HepG2 (cell line): ENCODE data around the gene TAGLN2. TPM values are rescaled to one million over a fixed set of nuclear protein-coding genes. Genes with fewer than 3 reads are reported as not detected.

ENCODE experiments used
- ATAC-seq: fragments of 200-7000 bp; cut with Tn5 transposase; 3 replicates; pipeline ENCODE4 v1.9.1; 2020; ENCODE audit warnings: mild to moderate bottlenecking, moderate library complexity
- BruUV-seq: library from RNA; stranded (reverse); fragments of 400-500 nt; replicated peaks from 2 replicates; lab custom pipeline; 2021; lab: Mats Ljungman, UMichigan
- CTCF ChIA-PET: fragments of 300-600 bp; formaldehyde crosslinking; extraction: SDS; loops from one replicate; lab custom pipeline; 2021; ENCODE audit warnings: low total read pairs, inconsistent platforms, low intra/inter-chr PET ratio; lab: Yijun Ruan, JAX
- POLR2A ChIA-PET: fragments of 350-600 bp; sonication (Branson Sonifier 250); formaldehyde crosslinking; loops from one replicate; lab custom pipeline; 2020; ENCODE audit warnings: antibody characterized with exemption, inconsistent platforms; lab: Yijun Ruan, JAX
- DNase-seq: peaks from one replicate; pipeline ENCODE4 v3.0.0-alpha.2; 2015; ENCODE audit warnings: low spot score
- FAIRE-seq: peaks from 3 replicates; lab custom pipeline; 2011; peaks lifted over from hg19 to GRCh38; lab: Jason Lieb, UNC
- H2AFZ ChIP-seq: one replicate; pipeline ENCODE4 v1.6.1; 2011; ENCODE audit warnings: low read length, inconsistent platforms
- H3K27ac ChIP-seq: fragments of 300-600 bp; 3 replicates; pipeline ENCODE4 v1.8.0; 2011; ENCODE audit warnings: mixed run types, mild to moderate bottlenecking, mixed read lengths, low read length, inconsistent platforms; ENCODE audit not compliant: insufficient read depth; ENCODE audit errors: extremely low read length
- H3K27me3 ChIP-seq, 2 experiments: fragments of 200-600 bp in 1 of 2; 2 replicates in 1 of 2; 3 replicates in 1 of 2; pipeline versions ENCODE4 v1.6.0 to v1.8.0; 2011; ENCODE audit warnings: low read length in 2 of 2, mild to moderate bottlenecking in 2 of 2, moderate library complexity in 2 of 2, inconsistent platforms in 1 of 2; ENCODE audit not compliant: insufficient read depth in 2 of 2, control insufficient read depth in 1 of 2
- H3K36me3 ChIP-seq, 2 experiments: fragments of 200-600 bp in 1 of 2; replicated peaks in 1 of 2; 2 replicates in 1 of 2; 3 replicates in 1 of 2; pipeline versions ENCODE4 v1.5.1 to v1.8.0; 2011; ENCODE audit warnings: low read length in 2 of 2, inconsistent platforms in 1 of 2; ENCODE audit not compliant: insufficient read depth in 2 of 2, control insufficient read depth in 1 of 2
- H3K4me1 ChIP-seq: 2 replicates; pipeline ENCODE4 v1.5.1; 2012; ENCODE audit warnings: low read length, inconsistent platforms; ENCODE audit not compliant: insufficient read depth
- H3K4me2 ChIP-seq: 2 replicates; pipeline ENCODE4 v1.6.0; 2011; ENCODE audit warnings: low read depth, low read length, inconsistent platforms
- H3K4me3 ChIP-seq, 3 experiments: fragments of 200-600 bp in 1 of 3; sonication (generic), shearing (Covaris generic) in 1 of 3; replicated peaks in 1 of 3; 2 replicates each; pipeline ENCODE4 v1.5.1; 2011 to 2016; ENCODE audit warnings: low read length in 3 of 3, inconsistent platforms in 2 of 3, low read depth in 2 of 3, mild to moderate bottlenecking in 2 of 3, control low read depth in 1 of 3, mixed read lengths in 1 of 3; ENCODE audit not compliant: insufficient read depth in 1 of 3
- H3K79me2 ChIP-seq: one replicate; pipeline ENCODE4 v1.6.1; 2011; ENCODE audit warnings: low read length, inconsistent platforms; ENCODE audit not compliant: insufficient read depth
- H3K9ac ChIP-seq: 2 replicates; pipeline ENCODE4 v1.6.0; 2011; ENCODE audit warnings: mild to moderate bottlenecking, low read depth, low read length, inconsistent platforms; ENCODE audit not compliant: insufficient read depth
- H3K9me3 ChIP-seq: 2 replicates; pipeline ENCODE4 v1.5.1; 2012; ENCODE audit warnings: mild to moderate bottlenecking, low read length
- H4K20me1 ChIP-seq: 2 replicates; pipeline ENCODE4 v1.6.0; 2011; ENCODE audit warnings: inconsistent platforms, mild to moderate bottlenecking, low read length, moderate library complexity; ENCODE audit not compliant: insufficient read depth
- AGO2 ChIP-seq: fragments of 200-400 bp; formaldehyde crosslinking; optimal IDR thresholded peaks from 2 replicates; pipeline ENCODE3; 2017; ENCODE audit warnings: mild to moderate bottlenecking, low read depth, low read length, moderate library complexity
- CHD4 ChIP-seq: fragments of 200-600 bp; sonication (generic); IDR thresholded peaks from 2 replicates; pipeline ENCODE4 v1.7.0; 2017; ENCODE audit warnings: mild to moderate bottlenecking, low read length, borderline replicate concordance
- EED ChIP-seq: sonication (generic); formaldehyde crosslinking; IDR thresholded peaks from 2 replicates; pipeline ENCODE4 v1.5.0; 2020; ENCODE audit warnings: mild to moderate bottlenecking, missing genetic modification reagents
- ETV6 ChIP-seq: sonication (generic); formaldehyde crosslinking; conservative IDR thresholded peaks from 2 replicates; pipeline ENCODE4 v1.4.0; 2020; ENCODE audit warnings: missing genetic modification reagents
- FIP1L1 ChIP-seq: fragments of 200-400 bp; formaldehyde crosslinking; IDR thresholded peaks from 2 replicates; pipeline ENCODE4 v1.6.1; 2018; ENCODE audit warnings: low read depth, mild to moderate bottlenecking, low read length, moderate library complexity, borderline replicate concordance; ENCODE audit not compliant: insufficient read depth
- GATAD1 ChIP-seq: IDR thresholded peaks from 2 replicates; pipeline ENCODE4 v1.6.1; 2016; ENCODE audit warnings: missing genetic modification reagents, missing compliant biosample characterization
- KMT2A ChIP-seq: sonication (generic); formaldehyde crosslinking; IDR thresholded peaks from 2 replicates; pipeline ENCODE4 v1.4.0; 2020; ENCODE audit warnings: missing genetic modification reagents
- NFKB2 ChIP-seq: sonication (generic); formaldehyde crosslinking; IDR thresholded peaks from 2 replicates; pipeline ENCODE4 v1.4.0; 2020; ENCODE audit warnings: missing genetic modification reagents, borderline replicate concordance
- NONO ChIP-seq, 2 experiments: fragments of 450-650 bp in 1 of 2; sonication (generic) in 1 of 2; formaldehyde crosslinking in 1 of 2; IDR thresholded peaks in 1 of 2; conservative IDR thresholded peaks in 1 of 2; 2 replicates each; pipeline versions ENCODE4 v1.6.1 to v1.8.0; 2017 to 2022; ENCODE audit warnings: mild to moderate bottlenecking in 1 of 2, missing genetic modification reagents in 1 of 2, moderate library complexity in 1 of 2
- PHF20 ChIP-seq: sonication (generic); formaldehyde crosslinking; IDR thresholded peaks from 2 replicates; pipeline ENCODE4 v1.5.0; 2020; ENCODE audit warnings: mild to moderate bottlenecking, missing genetic modification reagents
- RBAK ChIP-seq: sonication (generic); formaldehyde crosslinking; IDR thresholded peaks from 2 replicates; pipeline ENCODE4 v1.5.1; 2020; ENCODE audit warnings: mild to moderate bottlenecking, missing genetic modification reagents
- TARDBP ChIP-seq: sonication (generic); formaldehyde crosslinking; IDR thresholded peaks from 2 replicates; pipeline ENCODE4 v1.8.0; 2022; ENCODE audit warnings: mild to moderate bottlenecking, missing genetic modification reagents
- YY1 ChIP-seq: IDR thresholded peaks from 2 replicates; pipeline ENCODE4 v1.6.1; 2011; ENCODE audit warnings: low read length, low read depth, moderate library complexity, mild to moderate bottlenecking; ENCODE audit not compliant: insufficient read depth, insufficient replicate concordance
- ZFP41 ChIP-seq: sonication (generic); formaldehyde crosslinking; IDR thresholded peaks from 2 replicates; pipeline ENCODE4 v1.4.0; 2020; ENCODE audit warnings: mild to moderate bottlenecking, missing genetic modification reagents, borderline replicate concordance
- ZNF17 ChIP-seq: sonication (generic); formaldehyde crosslinking; IDR thresholded peaks from 2 replicates; pipeline ENCODE4 v1.5.0; 2020; ENCODE audit warnings: mild to moderate bottlenecking, missing genetic modification reagents
- ZNF530 ChIP-seq: sonication (generic); formaldehyde crosslinking; IDR thresholded peaks from 2 replicates; pipeline ENCODE4 v1.5.0; 2020; ENCODE audit warnings: low read depth, mild to moderate bottlenecking, missing genetic modification reagents
- WGBS: methylation state at CpG from one replicate; pipeline ENCODE4 v1.1.6; 2017; ENCODE audit warnings: low lambda C conversion rate; 5-methylcytosine and 5-hydroxymethylcytosine counted together
- in situ Hi-C: cut with HindIII; loops from 2 replicates; pipeline ENCODE4 v1.10.0; 2017; ENCODE audit warnings: low pct_unique_long_range_greater_than_20kb; ENCODE audit not compliant: extremely low pct_ligation_motif_present
- intact Hi-C: fragments of 100-400 bp; cut with micrococcal nuclease; formaldehyde crosslinking; loops from one replicate; pipeline ENCODE4 v1.10.0; 2022; ENCODE audit not compliant: unreplicated experiment
- polyA plus RNA-seq, 8 experiments: library from polyadenylated mRNA; depleted of rRNA in 3 of 8; stranded (reverse) in 7 of 8; unstranded in 1 of 8; fragments of >200 nt; fragmentation: Illumina TruSeq in 4 of 8; extraction: Trizol in 4 of 8; gene quantifications; 2 replicates each; pipeline versions ENCODE4 v1.2.1 to v1.2.3, GENCODE V29; 2011 to 2016; ENCODE audit warnings: low read depth in 4 of 8, missing spikeins in 1 of 8, mixed read lengths in 1 of 8; ENCODE audit not compliant: insufficient read depth in 1 of 8
- total RNA-seq, 5 experiments: library from RNA; depleted of rRNA; stranded (reverse); fragments of >200 nt; fragmentation: Illumina TruSeq; extraction: Trizol; gene quantifications; 2 replicates each; pipeline ENCODE4 v1.2.3, GENCODE V29; 2016; ENCODE audit warnings: low read depth in 1 of 5
- TF ChIP-seq, protein P1 (sequence below): sonication (generic); formaldehyde crosslinking; IDR thresholded peaks from 2 replicates; pipeline ENCODE4 v1.4.0; 2020; ENCODE audit warnings: missing genetic modification reagents, low read depth, mild to moderate bottlenecking, borderline replicate concordance
- TF ChIP-seq, protein P2 (sequence below): sonication (generic); formaldehyde crosslinking; IDR thresholded peaks from 2 replicates; pipeline ENCODE4 v1.5.1; 2020; ENCODE audit warnings: missing genetic modification reagents, mild to moderate bottlenecking, borderline replicate concordance
- TF ChIP-seq, protein P3 (sequence below): sonication (generic); formaldehyde crosslinking; IDR thresholded peaks from 2 replicates; pipeline ENCODE4 v1.5.0; 2020; ENCODE audit warnings: missing genetic modification reagents

The TAGLN2 gene
- total and polyA plus RNA-seq, 2 of the 13 experiments (the other 11 are each of a cell fraction or from before 2014, with no cell fraction given) = 6.7 to 17.2 TPM

DNA sequence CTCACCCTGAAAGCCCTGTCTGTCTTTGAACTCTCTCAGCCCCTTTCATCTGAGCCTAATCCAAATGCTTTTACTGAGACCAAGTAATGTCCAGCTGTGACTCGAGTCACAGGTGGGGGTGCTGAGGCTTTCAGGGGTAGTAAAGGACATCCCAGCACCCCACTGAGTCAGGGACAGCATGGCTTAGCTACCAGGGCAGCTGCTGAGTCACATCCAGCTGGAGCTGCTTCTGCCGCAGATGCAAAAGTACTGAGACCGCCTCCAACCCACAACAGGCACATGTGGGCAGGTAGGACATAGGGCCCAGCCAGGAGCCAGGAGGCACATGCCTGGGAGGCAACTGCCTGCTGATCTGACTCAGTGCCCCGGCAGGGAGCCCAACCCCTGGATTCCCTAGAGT is 56.1 kb downstream of the TAGLN2 start:
- Histone ChIP-seq H4K20me1 (no peaks in the 10 kb centered on the region), H3K79me2 (no peaks in the 10 kb centered on the region), H2AFZ (no peak overlapping the region), H3K4me2 (no peak overlapping the region), H3K9me3 (no peaks in the 10 kb centered on the region), H3K4me3 (no peak overlapping the region), H3K9ac (no peak overlapping the region), H3K36me3 (no peaks in the 10 kb centered on the region), H3K27ac (no peak overlapping the region), H3K4me1 (no peaks in the 10 kb centered on the region), H3K27me3 (peaks cover 5 to 14% of the 10 kb centered on the region in 2 experiments; a peak in 4 of 5 replicates)
- in situ Hi-C loops (no loop called here), intact Hi-C loops (no loop called here)
- BruUV-seq = no TSS peak
- DNase-seq (no peak), FAIRE-seq (no peak), ATAC-seq (no peak)
- ChIA-PET CTCF (no interaction called here), POLR2A (no interaction called here)
- TF ChIP-seq CHD4 = no peak
- no peak for TF ChIP-seq EED (CRISPR knock-in tag)
- TF ChIP-seq ZNF530 (CRISPR knock-in tag) = no peak
- no peak for TF ChIP-seq AGO2
- TF ChIP-seq ETV6 = no peak
- no peak for TF ChIP-seq FIP1L1
- no peak for TF ChIP-seq GATAD1 (CRISPR knock-in tag)
- TF ChIP-seq RBAK (CRISPR knock-in tag) = no peak
- no peak for TF ChIP-seq PHF20 (CRISPR knock-in tag)
- no peak for TF ChIP-seq ZNF17
- no peak for TF ChIP-seq YY1
- TF ChIP-seq, protein P1, sequence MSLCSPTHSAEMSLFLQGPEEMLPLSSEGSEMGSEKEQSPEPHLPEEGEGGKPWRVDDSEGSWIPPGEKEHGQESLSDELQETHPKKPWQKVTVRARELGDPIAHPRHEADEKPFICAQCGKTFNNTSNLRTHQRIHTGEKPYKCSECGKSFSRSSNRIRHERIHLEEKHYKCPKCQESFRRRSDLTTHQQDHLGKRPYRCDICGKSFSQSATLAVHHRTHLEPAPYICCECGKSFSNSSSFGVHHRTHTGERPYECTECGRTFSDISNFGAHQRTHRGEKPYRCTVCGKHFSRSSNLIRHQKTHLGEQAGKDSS (CRISPR knock-in tag) = no peak
- TF ChIP-seq NONO (IDR thresholded peaks at IDR 0.05) = no peak
- TF ChIP-seq NONO (CRISPR knock-in tag; conservative IDR thresholded peaks at IDR 0.05) = no peak
- TF ChIP-seq, protein P2, sequence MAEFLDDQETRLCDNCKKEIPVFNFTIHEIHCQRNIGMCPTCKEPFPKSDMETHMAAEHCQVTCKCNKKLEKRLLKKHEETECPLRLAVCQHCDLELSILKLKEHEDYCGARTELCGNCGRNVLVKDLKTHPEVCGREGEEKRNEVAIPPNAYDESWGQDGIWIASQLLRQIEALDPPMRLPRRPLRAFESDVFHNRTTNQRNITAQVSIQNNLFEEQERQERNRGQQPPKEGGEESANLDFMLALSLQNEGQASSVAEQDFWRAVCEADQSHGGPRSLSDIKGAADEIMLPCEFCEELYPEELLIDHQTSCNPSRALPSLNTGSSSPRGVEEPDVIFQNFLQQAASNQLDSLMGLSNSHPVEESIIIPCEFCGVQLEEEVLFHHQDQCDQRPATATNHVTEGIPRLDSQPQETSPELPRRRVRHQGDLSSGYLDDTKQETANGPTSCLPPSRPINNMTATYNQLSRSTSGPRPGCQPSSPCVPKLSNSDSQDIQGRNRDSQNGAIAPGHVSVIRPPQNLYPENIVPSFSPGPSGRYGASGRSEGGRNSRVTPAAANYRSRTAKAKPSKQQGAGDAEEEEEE (CRISPR knock-in tag) = no peak
- TF ChIP-seq TARDBP (CRISPR knock-in tag) = no peak
- no peak for TF ChIP-seq NFKB2
- no peak for TF ChIP-seq ZFP41 (CRISPR knock-in tag)
- TF ChIP-seq, protein P3, sequence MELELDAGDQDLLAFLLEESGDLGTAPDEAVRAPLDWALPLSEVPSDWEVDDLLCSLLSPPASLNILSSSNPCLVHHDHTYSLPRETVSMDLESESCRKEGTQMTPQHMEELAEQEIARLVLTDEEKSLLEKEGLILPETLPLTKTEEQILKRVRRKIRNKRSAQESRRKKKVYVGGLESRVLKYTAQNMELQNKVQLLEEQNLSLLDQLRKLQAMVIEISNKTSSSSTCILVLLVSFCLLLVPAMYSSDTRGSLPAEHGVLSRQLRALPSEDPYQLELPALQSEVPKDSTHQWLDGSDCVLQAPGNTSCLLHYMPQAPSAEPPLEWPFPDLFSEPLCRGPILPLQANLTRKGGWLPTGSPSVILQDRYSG (CRISPR knock-in tag) = no peak
- no peak for TF ChIP-seq KMT2A (CRISPR knock-in tag)
- WGBS = 0% methylated on average over 1 of the region's 4 CpGs
